ENCODE measurements around the gene AUH.

Gene AUH

GRCh38 chr9:91256235-91256634, 105.5 kb downstream of the AUH start:
- no peak overlapping the region for H3K4me3 ChIP-seq (ENCODE audit: low read length)
- no peaks in the 10 kb centered on the region for H3K27me3 ChIP-seq (ENCODE audit: control insufficient read depth, insufficient read depth, low read length)
- no peak for DNase-seq (ENCODE audit: low read depth, low spot score)
- H3K36me3 ChIP-seq (ENCODE audit: control insufficient read depth, insufficient read depth, low read length), result no peaks in the 10 kb centered on the region
- no peaks in the 10 kb centered on the region for H3K4me1 ChIP-seq (ENCODE audit: control insufficient read depth, insufficient read depth, low read length)
- no peak overlapping the region for H3K27ac ChIP-seq (ENCODE audit: low read length)
- no CpG with 5 or more reads among the region's 3 CpGs for WGBS (ENCODE audit: insufficient coverage, insufficient read length)
- no peaks in the 10 kb centered on the region for H3K9me3 ChIP-seq (ENCODE audit: control insufficient read depth, insufficient read depth, low read length)

DNA sequence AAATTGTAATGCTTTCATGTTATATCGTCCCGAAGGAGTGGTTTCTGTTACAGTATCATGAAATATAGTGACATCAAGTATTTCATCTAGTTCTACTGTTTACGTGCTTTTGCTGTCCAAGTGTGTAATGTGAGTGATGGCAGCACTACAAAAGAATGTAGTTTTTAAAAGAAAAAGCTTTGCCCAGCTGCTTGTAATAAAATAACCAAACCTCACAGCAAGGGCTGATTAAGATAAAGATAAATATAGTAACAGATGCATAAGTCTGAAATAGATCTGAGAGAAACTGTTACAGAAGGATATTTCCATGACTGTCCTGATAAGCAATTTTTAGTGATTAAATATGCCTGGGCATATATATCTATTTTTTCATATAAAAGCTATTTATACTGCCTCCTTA, 106.4 kb downstream of the AUH start:
- no peaks in the 10 kb centered on the region for H3K9me3 ChIP-seq (ENCODE audit: control insufficient read depth, insufficient read depth, low read length)
- DNase-seq (ENCODE audit: low read depth, low spot score), result no peak
- H3K36me3 ChIP-seq (ENCODE audit: control insufficient read depth, insufficient read depth, low read length), result no peaks in the 10 kb centered on the region
- no peak overlapping the region for H3K4me3 ChIP-seq (ENCODE audit: low read length)
- no CpG with 5 or more reads among the region's 3 CpGs for WGBS (ENCODE audit: insufficient coverage, insufficient read length)
- no peaks in the 10 kb centered on the region for H3K27me3 ChIP-seq (ENCODE audit: control insufficient read depth, insufficient read depth, low read length)
- H3K27ac ChIP-seq (ENCODE audit: low read length), result no peak overlapping the region
- H3K4me1 ChIP-seq (ENCODE audit: control insufficient read depth, insufficient read depth, low read length), result no peaks in the 10 kb centered on the region

GRCh38 chr9:91253488-91253887, 108.2 kb downstream of the AUH start:
- DNase-seq (ENCODE audit: low read depth, low spot score), result no peak
- H3K36me3 ChIP-seq (ENCODE audit: control insufficient read depth, insufficient read depth, low read length), result no peaks in the 10 kb centered on the region

DNA sequence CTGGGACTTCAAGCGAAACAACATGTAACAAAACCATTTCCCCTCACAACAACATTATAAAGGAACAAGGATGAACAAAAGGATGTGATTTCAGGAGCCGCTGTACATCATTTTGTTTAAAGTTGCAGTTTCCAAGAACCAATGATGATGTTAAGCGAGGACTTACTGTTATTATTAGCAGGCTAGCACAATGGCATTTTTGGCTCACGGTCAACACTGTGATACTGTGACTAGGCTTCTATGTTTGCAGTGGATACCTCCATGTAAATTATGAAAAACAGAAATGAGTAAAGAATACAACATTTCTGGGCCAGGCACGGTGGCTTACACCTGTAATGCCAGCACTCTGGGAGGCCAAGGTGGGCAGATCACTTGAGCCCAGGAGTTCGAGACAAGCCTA, 113.0 kb downstream of the AUH start:
- H3K36me3 ChIP-seq (ENCODE audit: control insufficient read depth, insufficient read depth, low read length), result no peaks in the 10 kb centered on the region
- H3K9me3 ChIP-seq (ENCODE audit: control insufficient read depth, insufficient read depth, low read length), result no peaks in the 10 kb centered on the region
- H3K27ac ChIP-seq (ENCODE audit: low read length), result no peak overlapping the region
- no peak overlapping the region for H3K4me3 ChIP-seq (ENCODE audit: low read length)
- H3K27me3 ChIP-seq (ENCODE audit: control insufficient read depth, insufficient read depth, low read length), result no peaks in the 10 kb centered on the region
- no CpG with 5 or more reads among the region's 6 CpGs for WGBS (ENCODE audit: insufficient coverage, insufficient read length)
- H3K4me1 ChIP-seq (ENCODE audit: control insufficient read depth, insufficient read depth, low read length), result 0 out of 2 replicates have a peak, but pooled peaks cover 1% of the 10 kb centered on the region
- no peak for DNase-seq (ENCODE audit: low read depth, low spot score)

More at GRCh38 chr9:91253488-91253887, 108.2 kb downstream of the AUH start:
- Histone ChIP-seq H3K27me3 (ENCODE audit: control insufficient read depth, insufficient read depth, low read length) (no peaks in the 10 kb centered on the region), H3K4me3 (ENCODE audit: low read length) (no peak overlapping the region), H3K4me1 (ENCODE audit: control insufficient read depth, insufficient read depth, low read length) (no peaks in the 10 kb centered on the region), H3K9me3 (ENCODE audit: control insufficient read depth, insufficient read depth, low read length) (no peaks in the 10 kb centered on the region), H3K27ac (ENCODE audit: low read length) (no peak overlapping the region)
- no CpG with 5 or more reads among the region's 1 CpG for WGBS (ENCODE audit: insufficient coverage, insufficient read length)

- DNase-seq (ENCODE audit: low read depth, low spot score), result no peak
- 0 out of 2 replicates have a peak, but pooled peaks cover 1% of the 10 kb centered on the region for H3K4me1 ChIP-seq (ENCODE audit: control insufficient read depth, insufficient read depth, low read length)
- H3K27ac ChIP-seq (ENCODE audit: low read length), result no peak overlapping the region
- no CpG with 5 or more reads among the region's 2 CpGs for WGBS (ENCODE audit: insufficient coverage, insufficient read length)
- H3K9me3 ChIP-seq (ENCODE audit: control insufficient read depth, insufficient read depth, low read length), result no peaks in the 10 kb centered on the region
- H3K4me3 ChIP-seq (ENCODE audit: low read length), result no peak overlapping the region
- no peaks in the 10 kb centered on the region for H3K36me3 ChIP-seq (ENCODE audit: control insufficient read depth, insufficient read depth, low read length)
- no peaks in the 10 kb centered on the region for H3K27me3 ChIP-seq (ENCODE audit: control insufficient read depth, insufficient read depth, low read length)
Measured at GRCh38 chr9:91247278-91247677, 114.4 kb downstream of the AUH start.

- H3K4me3 ChIP-seq (ENCODE audit: low read length), result no peak overlapping the region
- no peaks in the 10 kb centered on the region for H3K36me3 ChIP-seq (ENCODE audit: control insufficient read depth, insufficient read depth, low read length)
- 0 out of 2 replicates have a peak, but pooled peaks cover 1% of the 10 kb centered on the region for H3K4me1 ChIP-seq (ENCODE audit: control insufficient read depth, insufficient read depth, low read length)
- DNase-seq (ENCODE audit: low read depth, low spot score), result no peak
- no peaks in the 10 kb centered on the region for H3K9me3 ChIP-seq (ENCODE audit: control insufficient read depth, insufficient read depth, low read length)
- no peak overlapping the region for H3K27ac ChIP-seq (ENCODE audit: low read length)
- WGBS (ENCODE audit: insufficient coverage, insufficient read length), result no CpG with 5 or more reads among the region's 5 CpGs
- H3K27me3 ChIP-seq (ENCODE audit: control insufficient read depth, insufficient read depth, low read length), result no peaks in the 10 kb centered on the region
Measured at GRCh38 chr9:91246846-91247245, 114.9 kb downstream of the AUH start.

DNA sequence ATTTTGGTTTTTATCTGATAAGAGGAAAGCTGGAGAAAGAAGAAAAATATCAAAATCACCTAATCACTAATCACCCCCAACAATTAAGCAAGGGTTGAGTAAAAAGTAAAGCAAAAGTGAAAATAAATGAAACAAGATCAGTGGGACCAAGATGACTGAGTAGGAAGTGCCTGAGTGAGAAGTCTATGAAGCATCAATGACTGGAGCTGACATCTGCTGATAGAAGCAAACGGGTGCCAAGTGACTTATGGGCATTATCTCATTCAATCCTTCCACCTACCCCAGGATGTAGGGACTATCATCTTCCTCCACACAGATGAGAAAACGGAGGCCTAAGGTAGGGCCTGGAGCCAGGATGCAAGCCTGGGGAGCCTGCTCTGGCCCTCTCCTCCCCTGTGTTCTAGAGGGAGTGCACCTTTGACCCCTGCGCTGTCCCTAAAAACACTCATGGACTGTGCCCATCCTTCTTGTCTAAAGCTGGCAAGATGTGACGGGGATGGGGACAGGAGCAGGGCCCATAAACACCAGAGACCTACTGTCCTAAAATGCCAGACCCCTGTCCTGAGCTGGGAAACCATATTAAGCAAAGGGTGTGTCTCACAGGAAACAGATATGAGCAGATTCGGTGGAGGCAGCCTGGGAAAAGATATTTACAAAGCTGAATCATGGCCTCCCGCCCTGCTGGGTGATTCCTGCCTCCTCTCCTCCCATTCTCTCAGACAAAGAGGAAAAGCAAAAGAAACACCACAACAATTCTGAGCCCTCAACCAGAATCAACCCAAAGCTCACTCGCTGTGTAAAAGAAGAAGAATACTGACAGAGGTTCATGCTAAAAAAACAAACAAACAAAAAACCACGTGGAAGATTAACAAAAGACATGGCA, 116.0 kb downstream of the AUH start:
- Histone ChIP-seq H3K4me3 (ENCODE audit: low read length) (no peak overlapping the region), H3K4me1 (ENCODE audit: control insufficient read depth, insufficient read depth, low read length) (0 out of 2 replicates have a peak, but pooled peaks cover 1% of the 10 kb centered on the region), H3K27ac (ENCODE audit: low read length) (no peak overlapping the region), H3K36me3 (ENCODE audit: control insufficient read depth, insufficient read depth, low read length) (no peaks in the 10 kb centered on the region), H3K9me3 (ENCODE audit: control insufficient read depth, insufficient read depth, low read length) (no peaks in the 10 kb centered on the region), H3K27me3 (ENCODE audit: control insufficient read depth, insufficient read depth, low read length) (no peaks in the 10 kb centered on the region)
- WGBS (ENCODE audit: insufficient coverage, insufficient read length), result no CpG with 5 or more reads among the region's 8 CpGs
- no peak for DNase-seq (ENCODE audit: low read depth, low spot score)

- Histone ChIP-seq H3K27ac (ENCODE audit: low read length) (no peak overlapping the region), H3K4me1 (ENCODE audit: control insufficient read depth, insufficient read depth, low read length) (0 out of 2 replicates have a peak, but pooled peaks cover 1% of the 10 kb centered on the region), H3K4me3 (ENCODE audit: low read length) (no peak overlapping the region), H3K27me3 (ENCODE audit: control insufficient read depth, insufficient read depth, low read length) (no peaks in the 10 kb centered on the region), H3K36me3 (ENCODE audit: control insufficient read depth, insufficient read depth, low read length) (no peaks in the 10 kb centered on the region), H3K9me3 (ENCODE audit: control insufficient read depth, insufficient read depth, low read length) (no peaks in the 10 kb centered on the region)
- no CpG with 5 or more reads among the region's 2 CpGs for WGBS (ENCODE audit: insufficient coverage, insufficient read length)
- no peak for DNase-seq (ENCODE audit: low read depth, low spot score)
Measured at GRCh38 chr9:91243029-91243428, 118.7 kb downstream of the AUH start.

GRCh38 chr9:91241909-91242308, 119.8 kb downstream of the AUH start:
- Histone ChIP-seq H3K27me3 (ENCODE audit: control insufficient read depth, insufficient read depth, low read length) (no peaks in the 10 kb centered on the region), H3K4me1 (ENCODE audit: control insufficient read depth, insufficient read depth, low read length) (no peaks in the 10 kb centered on the region), H3K4me3 (ENCODE audit: low read length) (no peak overlapping the region), H3K27ac (ENCODE audit: low read length) (no peak overlapping the region), H3K9me3 (ENCODE audit: control insufficient read depth, insufficient read depth, low read length) (no peaks in the 10 kb centered on the region), H3K36me3 (ENCODE audit: control insufficient read depth, insufficient read depth, low read length) (no peaks in the 10 kb centered on the region)
- WGBS (ENCODE audit: insufficient coverage, insufficient read length), result no CpG with 5 or more reads among the region's 4 CpGs
- DNase-seq (ENCODE audit: low read depth, low spot score), result no peak

GRCh38 chr9:91240596-91241165, 121.0 kb downstream of the AUH start:
- no peaks in the 10 kb centered on the region for H3K27me3 ChIP-seq (ENCODE audit: control insufficient read depth, insufficient read depth, low read length)
- no peak for DNase-seq (ENCODE audit: low read depth, low spot score)
- H3K27ac ChIP-seq (ENCODE audit: low read length), result no peak overlapping the region
- H3K9me3 ChIP-seq (ENCODE audit: control insufficient read depth, insufficient read depth, low read length), result no peaks in the 10 kb centered on the region
- no peak overlapping the region for H3K4me3 ChIP-seq (ENCODE audit: low read length)
- H3K36me3 ChIP-seq (ENCODE audit: control insufficient read depth, insufficient read depth, low read length), result no peaks in the 10 kb centered on the region
- WGBS (ENCODE audit: insufficient coverage, insufficient read length), result no CpG with 5 or more reads among the region's 3 CpGs
- H3K4me1 ChIP-seq (ENCODE audit: control insufficient read depth, insufficient read depth, low read length), result no peaks in the 10 kb centered on the region
